Transverse colon (tissue), 3 donors: Measurements from ENCODE around the gene CYP19A1.

Experiments used
- CTCF ChIP-seq, 5 experiments: fragments of 200-600 bp in 3 of 5; fragments of 450-650 bp in 2 of 5; sonication (generic) in 3 of 5; IDR thresholded peaks; 1 replicate in 2 of 5; 2 replicates in 3 of 5; pipeline ENCODE4 v1.5.1; 2016 to 2017; ENCODE audit warnings: antibody characterized with exemption in 5 of 5, inconsistent platforms in 3 of 5, mild to moderate bottlenecking in 2 of 5, moderate library complexity in 1 of 5
- EP300 ChIP-seq: sonication (generic); formaldehyde crosslinking; IDR thresholded peaks from one replicate; pipeline ENCODE4 v1.6.1; 2017; ENCODE audit warnings: antibody characterized with exemption, low read depth
- POLR2A ChIP-seq: fragments of 450-650 bp; IDR thresholded peaks from one replicate; pipeline ENCODE4 v1.6.1; 2016; ENCODE audit warnings: antibody characterized with exemption, mild to moderate bottlenecking, moderate library complexity

DNA sequence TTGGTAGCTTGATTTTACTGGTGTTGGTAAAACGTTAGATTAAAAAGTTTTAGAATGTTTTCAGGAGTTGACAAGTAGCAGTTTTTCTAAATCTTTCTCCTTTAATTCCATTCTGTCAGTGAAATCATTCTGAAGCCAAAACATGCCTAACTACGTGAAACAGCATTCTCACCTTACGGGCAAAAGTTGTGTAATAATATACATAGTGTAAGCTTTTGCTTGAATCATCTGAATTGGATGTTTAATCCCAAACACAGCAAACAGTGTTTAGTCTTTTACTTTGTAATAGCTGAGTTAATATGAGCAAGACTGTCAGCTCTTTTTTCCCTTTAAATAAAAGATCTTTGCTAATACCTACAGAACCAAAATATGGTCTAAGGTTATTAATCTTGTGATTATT lies 100.6 kb downstream of the CYP19A1 start:
- TF ChIP-seq CTCF (IDR thresholded peaks at IDR 0.05) (no peak), POLR2A (no peak), EP300 (no peak)
